Ishikawa (cell line): ENCODE measurements around the gene SLCO1C1.

Experiments
- CEBPB ChIP-seq: IDR thresholded peaks from 2 replicates; pipeline ENCODE4 v1.6.1; 2012
- CREB1 ChIP-seq: IDR thresholded peaks from 2 replicates; pipeline ENCODE4 v1.6.1; 2012; ENCODE audit warnings: low read depth
- EGR1 ChIP-seq: IDR thresholded peaks from 2 replicates; pipeline ENCODE4 v1.6.1; 2012
- EP300 ChIP-seq: IDR thresholded peaks from 2 replicates; pipeline ENCODE4 v1.6.1; 2012; ENCODE audit warnings: borderline replicate concordance
- FOXM1 ChIP-seq: IDR thresholded peaks from 2 replicates; pipeline ENCODE4 v1.6.1; 2012; ENCODE audit warnings: low read depth, borderline replicate concordance
- MAX ChIP-seq: IDR thresholded peaks from 2 replicates; pipeline ENCODE4 v1.6.1; 2012
- NFIC ChIP-seq: IDR thresholded peaks from 2 replicates; pipeline ENCODE4 v1.6.1; 2012
- RAD21 ChIP-seq: IDR thresholded peaks from 2 replicates; pipeline ENCODE4 v1.6.1; 2012; ENCODE audit warnings: low read depth
- TAF1 ChIP-seq: IDR thresholded peaks from 2 replicates; pipeline ENCODE4 v1.6.1; 2012; ENCODE audit warnings: low read depth, mild to moderate bottlenecking
- TCF12 ChIP-seq: IDR thresholded peaks from 2 replicates; pipeline ENCODE4 v1.6.1; 2012; ENCODE audit warnings: low read depth
- TEAD4 ChIP-seq: IDR thresholded peaks from 2 replicates; pipeline ENCODE4 v1.6.1; 2012
- YY1 ChIP-seq: IDR thresholded peaks from 2 replicates; pipeline ENCODE4 v1.6.1; 2012; ENCODE audit warnings: low read depth
- ZBTB7A ChIP-seq: IDR thresholded peaks from 2 replicates; pipeline ENCODE4 v1.6.1; 2012; ENCODE audit warnings: low read depth
- TF ChIP-seq, protein P1 (sequence below): IDR thresholded peaks from 2 replicates; pipeline ENCODE4 v1.6.1; 2012
- TF ChIP-seq, protein P2 (sequence below): IDR thresholded peaks from 2 replicates; pipeline ENCODE4 v1.6.1; 2012; ENCODE audit warnings: low read depth, mild to moderate bottlenecking

SLCO1C1 gene

DNA sequence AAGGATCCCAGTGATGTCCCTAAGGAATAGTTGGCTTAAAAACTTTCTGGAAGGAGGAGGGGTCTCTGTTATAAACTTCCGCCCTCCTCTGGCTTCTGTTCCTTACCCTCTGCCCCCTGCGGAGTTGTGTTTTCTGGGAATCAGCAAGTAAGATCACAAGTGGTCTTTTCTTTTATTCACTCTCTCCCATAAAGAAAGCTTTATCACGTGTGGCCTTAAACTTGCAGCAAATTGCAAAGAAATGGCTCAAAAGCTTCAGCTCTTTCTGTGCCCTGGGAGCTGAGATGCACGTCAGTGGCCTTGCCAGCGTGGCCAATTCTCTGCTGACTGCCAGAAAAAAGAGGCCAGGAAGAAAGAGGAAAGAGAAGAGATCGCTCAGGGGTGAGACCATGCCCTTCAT is at the start of gene SLCO1C1:
Gene SLCO1C1 (plus strand): TSS at position 101 of the 400 bp plus-strand sequence. CDS start 4,245 bp downstream, outside the sequence.
- TF ChIP-seq TCF12 (no peak), NFIC (no peak), YY1 (no peak), EP300 (no peak), CEBPB (no peak), FOXM1 (no peak), CREB1 (no peak), RAD21 (no peak), TAF1 (no peak), ZBTB7A (no peak), MAX (no peak), EGR1 (no peak), TEAD4 (no peak)
- TF ChIP-seq, protein P1, sequence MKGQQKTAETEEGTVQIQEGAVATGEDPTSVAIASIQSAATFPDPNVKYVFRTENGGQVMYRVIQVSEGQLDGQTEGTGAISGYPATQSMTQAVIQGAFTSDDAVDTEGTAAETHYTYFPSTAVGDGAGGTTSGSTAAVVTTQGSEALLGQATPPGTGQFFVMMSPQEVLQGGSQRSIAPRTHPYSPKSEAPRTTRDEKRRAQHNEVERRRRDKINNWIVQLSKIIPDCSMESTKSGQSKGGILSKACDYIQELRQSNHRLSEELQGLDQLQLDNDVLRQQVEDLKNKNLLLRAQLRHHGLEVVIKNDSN, result no peak
- TF ChIP-seq, protein P2, sequence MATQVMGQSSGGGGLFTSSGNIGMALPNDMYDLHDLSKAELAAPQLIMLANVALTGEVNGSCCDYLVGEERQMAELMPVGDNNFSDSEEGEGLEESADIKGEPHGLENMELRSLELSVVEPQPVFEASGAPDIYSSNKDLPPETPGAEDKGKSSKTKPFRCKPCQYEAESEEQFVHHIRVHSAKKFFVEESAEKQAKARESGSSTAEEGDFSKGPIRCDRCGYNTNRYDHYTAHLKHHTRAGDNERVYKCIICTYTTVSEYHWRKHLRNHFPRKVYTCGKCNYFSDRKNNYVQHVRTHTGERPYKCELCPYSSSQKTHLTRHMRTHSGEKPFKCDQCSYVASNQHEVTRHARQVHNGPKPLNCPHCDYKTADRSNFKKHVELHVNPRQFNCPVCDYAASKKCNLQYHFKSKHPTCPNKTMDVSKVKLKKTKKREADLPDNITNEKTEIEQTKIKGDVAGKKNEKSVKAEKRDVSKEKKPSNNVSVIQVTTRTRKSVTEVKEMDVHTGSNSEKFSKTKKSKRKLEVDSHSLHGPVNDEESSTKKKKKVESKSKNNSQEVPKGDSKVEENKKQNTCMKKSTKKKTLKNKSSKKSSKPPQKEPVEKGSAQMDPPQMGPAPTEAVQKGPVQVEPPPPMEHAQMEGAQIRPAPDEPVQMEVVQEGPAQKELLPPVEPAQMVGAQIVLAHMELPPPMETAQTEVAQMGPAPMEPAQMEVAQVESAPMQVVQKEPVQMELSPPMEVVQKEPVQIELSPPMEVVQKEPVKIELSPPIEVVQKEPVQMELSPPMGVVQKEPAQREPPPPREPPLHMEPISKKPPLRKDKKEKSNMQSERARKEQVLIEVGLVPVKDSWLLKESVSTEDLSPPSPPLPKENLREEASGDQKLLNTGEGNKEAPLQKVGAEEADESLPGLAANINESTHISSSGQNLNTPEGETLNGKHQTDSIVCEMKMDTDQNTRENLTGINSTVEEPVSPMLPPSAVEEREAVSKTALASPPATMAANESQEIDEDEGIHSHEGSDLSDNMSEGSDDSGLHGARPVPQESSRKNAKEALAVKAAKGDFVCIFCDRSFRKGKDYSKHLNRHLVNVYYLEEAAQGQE, result no peak

- TF ChIP-seq EP300 (no peak), RAD21 (peak; percentile 80), TEAD4 (no peak)
These were observed 48.8 kb upstream of the SLCO1C1 start for GRCh38 chr12:20646239-20646827.

DNA sequence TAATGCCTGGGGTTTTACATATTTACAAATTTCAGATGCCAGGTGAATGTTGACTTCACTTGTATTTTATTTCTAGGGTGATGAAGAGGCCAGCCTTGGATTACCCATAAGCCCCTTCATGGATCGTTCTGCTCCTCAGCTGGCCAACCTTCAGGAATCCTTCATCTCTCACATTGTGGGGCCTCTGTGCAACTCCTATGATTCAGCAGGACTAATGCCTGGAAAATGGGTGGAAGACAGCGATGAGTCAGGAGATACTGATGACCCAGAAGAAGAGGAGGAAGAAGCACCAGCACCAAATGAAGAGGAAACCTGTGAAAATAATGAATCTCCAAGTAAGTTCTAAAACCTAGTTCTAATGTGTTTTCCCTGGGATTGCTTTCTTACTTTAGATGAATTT is 41.3 kb upstream of the SLCO1C1 start:
- TF ChIP-seq CREB1 (no peak), TEAD4 (no peak), TCF12 (no peak)
- TF ChIP-seq, protein P1, result no peak

- TF ChIP-seq NFIC, result no peak
- TF ChIP-seq CREB1, result no peak
- no peak for TF ChIP-seq EP300
- TF ChIP-seq, protein P1, result no peak
- TF ChIP-seq RAD21, result no peak
- no peak for TF ChIP-seq MAX
- TF ChIP-seq, protein P2, result no peak
These were observed 38.5 kb upstream of the SLCO1C1 start for GRCh38 chr12:20656600-20656999.

DNA sequence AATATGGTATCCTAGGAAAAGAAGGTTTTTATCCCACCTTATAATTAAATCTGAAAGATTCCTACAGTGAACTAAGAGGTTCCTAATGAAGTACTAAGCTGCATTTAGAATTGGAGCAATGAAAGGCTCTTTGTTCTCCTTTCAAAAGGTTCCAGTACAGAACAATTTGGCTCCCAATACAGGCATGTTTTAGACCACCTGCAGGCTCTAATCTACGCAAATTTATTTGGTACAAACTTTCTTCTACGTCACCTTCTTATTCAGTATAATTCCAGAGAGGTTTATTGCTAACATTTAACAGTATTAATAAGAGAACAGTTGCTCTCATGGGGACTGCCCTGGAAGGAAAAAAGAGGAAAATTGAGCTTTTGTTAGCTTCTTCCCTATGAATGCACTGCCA is 37.6 kb upstream of the SLCO1C1 start:
- TF ChIP-seq EGR1 (no peak), YY1 (no peak), NFIC (no peak), CEBPB (no peak), TCF12 (no peak), EP300 (no peak), MAX (no peak)
- TF ChIP-seq, protein P1, result no peak

- TF ChIP-seq, protein P2, result no peak
- TF ChIP-seq, protein P1, result no peak
- no peak for TF ChIP-seq RAD21
- TF ChIP-seq YY1, result no peak
- TF ChIP-seq TCF12, result no peak
- no peak for TF ChIP-seq TAF1
- TF ChIP-seq FOXM1, result no peak
- no peak for TF ChIP-seq TEAD4
- no peak for TF ChIP-seq CEBPB
- no peak for TF ChIP-seq ZBTB7A
- no peak for TF ChIP-seq EGR1
- no peak for TF ChIP-seq CREB1
- no peak for TF ChIP-seq NFIC
These were observed 13.8 kb upstream of the SLCO1C1 start for GRCh38 chr12:20681334-20681733.
